ENCODE measurements around the gene TMBIM4. TPM values are rescaled to one million over a fixed set of nuclear protein-coding genes. Genes with fewer than 3 reads are reported as not detected.

TMBIM4 gene
- total RNA-seq, 4 donors from 2014 or later = 73.5 to 110 (median 80.9) TPM

GRCh38 chr12:66092559-66093269 is 77.1 kb downstream of the TMBIM4 start:
- Histone ChIP-seq H3K27me3 (no peaks in the 10 kb centered on the region), H3K9me3 (no peaks in the 10 kb centered on the region), H3K4me1 (no peaks in the 10 kb centered on the region), H3K4me3 (no peak overlapping the region), H3K27ac (no peak overlapping the region), H3K36me3 (no peaks in the 10 kb centered on the region)
- ATAC-seq (no peak), DNase-seq (no peak)
- in situ Hi-C loops (cut with MboI; ENCODE audit: low sequenced_read_pairs in 4 of 4) = loop anchor here (25.0 kb wide), 4 partner anchors 480 to 1205 kb away; no protein-coding TSS in a partner anchor
- TF ChIP-seq POLR2A (IDR thresholded peaks at IDR 0.05) (no peak), CTCF (IDR thresholded peaks at IDR 0.05 in 4 of 5, conservative IDR thresholded peaks at IDR 0.05 in 1 of 5) (no peak)
- intact Hi-C loops (cut with DNase I; ENCODE audit: low total_unique reads) = no loop called here

GRCh38 chr12:66090157-66090556 is 79.6 kb downstream of the TMBIM4 start:
- in situ Hi-C loops (cut with MboI; ENCODE audit: low sequenced_read_pairs in 4 of 4) = loop anchor here (25.0 kb wide), 4 partner anchors 478 to 1203 kb away; no protein-coding TSS in a partner anchor
- Histone ChIP-seq H3K4me1 (no peaks in the 10 kb centered on the region), H3K36me3 (no peaks in the 10 kb centered on the region), H3K4me3 (no peak overlapping the region), H3K9me3 (no peaks in the 10 kb centered on the region), H3K27ac (no peak overlapping the region), H3K27me3 (no peaks in the 10 kb centered on the region)
- ATAC-seq (no peak), DNase-seq (no peak)
- intact Hi-C loops (cut with DNase I; ENCODE audit: low total_unique reads) = no loop called here
- TF ChIP-seq CTCF (IDR thresholded peaks at IDR 0.05 in 4 of 5, conservative IDR thresholded peaks at IDR 0.05 in 1 of 5) = no peak
- no peak for TF ChIP-seq POLR2A (IDR thresholded peaks at IDR 0.05)

- no peaks in the 10 kb centered on the region for H3K4me1 ChIP-seq
- in situ Hi-C loops (cut with MboI; ENCODE audit: low sequenced_read_pairs in 4 of 4) (loop anchor here (5.0 to 25.0 kb wide), 6 partner anchors 475 to 1200 kb away; no protein-coding TSS in a partner anchor), intact Hi-C loops (cut with DNase I; ENCODE audit: low total_unique reads) (loop anchor here (1.0 to 5.0 kb wide), 3 partner anchors 485 to 780 kb away; no protein-coding TSS in a partner anchor)
- no peak for TF ChIP-seq POLR2A (IDR thresholded peaks at IDR 0.05)
- TF ChIP-seq CTCF (IDR thresholded peaks at IDR 0.05 in 4 of 5, conservative IDR thresholded peaks at IDR 0.05 in 1 of 5) = peak; percentile 32 to 64 (median 53)
- H3K9me3 ChIP-seq = no peaks in the 10 kb centered on the region
- no peaks in the 10 kb centered on the region for H3K36me3 ChIP-seq
- no peak overlapping the region for H3K4me3 ChIP-seq
- DNase-seq = peak; percentile 13 to 34
- H3K27me3 ChIP-seq = no peaks in the 10 kb centered on the region
- H3K27ac ChIP-seq = no peak overlapping the region
- peak in 1 of 2 donors; percentile 77 for ATAC-seq
Measured at GRCh38 chr12:66087365-66087943, 82.3 kb downstream of the TMBIM4 start.

- no peak for DNase-seq
- Histone ChIP-seq H3K4me1 (no peaks in the 10 kb centered on the region), H3K27ac (no peak overlapping the region), H3K36me3 (no peaks in the 10 kb centered on the region), H3K4me3 (no peak overlapping the region), H3K9me3 (no peaks in the 10 kb centered on the region), H3K27me3 (no peaks in the 10 kb centered on the region)
- intact Hi-C loops (cut with DNase I; ENCODE audit: low total_unique reads) = loop anchor here (5.0 kb wide), 2 partner anchors 529 to 779 kb away; no protein-coding TSS in a partner anchor
- TF ChIP-seq CTCF (IDR thresholded peaks at IDR 0.05 in 4 of 5, conservative IDR thresholded peaks at IDR 0.05 in 1 of 5) (no peak), POLR2A (IDR thresholded peaks at IDR 0.05) (no peak)
- no peak for ATAC-seq
- in situ Hi-C loops (cut with MboI; ENCODE audit: low sequenced_read_pairs in 4 of 4) = loop anchor here (5.0 to 25.0 kb wide), 6 partner anchors 474 to 1199 kb away; no protein-coding TSS in a partner anchor
Measured at GRCh38 chr12:66085998-66086397, 83.8 kb downstream of the TMBIM4 start.

Other genes starting within 250 kb of the TMBIM4 start
- 10 to 100 TPM in 2 of 4 donors, 1 to 10 TPM in 2; 9.5 to 21.4 (median 12.5) TPM for gene LLPH, start 39.2 kb downstream of the TMBIM4 start, total RNA-seq
- 1 to 10 TPM; 4.3 to 7.8 (median 5.4) TPM for gene IRAK3, start 19.2 kb upstream of the TMBIM4 start, total RNA-seq
- gene HELB, start 132.5 kb upstream of the TMBIM4 start, total RNA-seq = 1 to 10 TPM in 2 of 4 donors, under 1 TPM in 2; 0.49 to 1.2 (median 0.82) TPM

All from gastrocnemius medialis (tissue), 4 donors.